Endothelial cell (in vitro differentiated cells): Measurements from ENCODE around the gene MTMR2. TPM values are rescaled to one million over a fixed set of nuclear protein-coding genes. Genes with fewer than 3 reads are reported as not detected.
A peak's percentile ranks its signal among the peaks of the same experiment; 100 is the strongest.

Source experiments
- DNase-seq: peaks from one replicate; pipeline ENCODE4 v3.0.0; 2021; ENCODE audit warnings: low spot score
- H3K27ac Mint-ChIP-seq: one replicate; pipeline ENCODE4 v1.8.0; 2021; ENCODE audit warnings: mixed read lengths, inconsistent platforms; ENCODE audit not compliant: unreplicated experiment
- H3K27me3 Mint-ChIP-seq: one replicate; pipeline ENCODE4 v1.8.0; 2021; ENCODE audit warnings: mild to moderate bottlenecking, moderate library complexity, mixed read lengths, inconsistent platforms; ENCODE audit not compliant: unreplicated experiment
- H3K36me3 Mint-ChIP-seq: one replicate; pipeline ENCODE4 v1.8.0; 2021; ENCODE audit warnings: mild to moderate bottlenecking, low read depth, mixed read lengths, inconsistent platforms; ENCODE audit not compliant: unreplicated experiment
- H3K4me1 Mint-ChIP-seq: one replicate; pipeline ENCODE4 v1.8.0; 2021; ENCODE audit warnings: mild to moderate bottlenecking, mixed read lengths, inconsistent platforms; ENCODE audit not compliant: unreplicated experiment
- H3K4me3 Mint-ChIP-seq: one replicate; pipeline ENCODE4 v1.8.0; 2021; ENCODE audit warnings: mild to moderate bottlenecking, mixed read lengths, inconsistent platforms; ENCODE audit not compliant: unreplicated experiment
- H3K9me3 Mint-ChIP-seq: one replicate; pipeline ENCODE4 v1.8.0; 2021; ENCODE audit warnings: mixed read lengths, inconsistent platforms; ENCODE audit not compliant: unreplicated experiment
- total RNA-seq: library from RNA; stranded (reverse); fragmentation: NEBNext Ultra II Directional; extraction: Animal tissue kit (Norgen Biotek cat#: 25700); gene quantifications from one replicate; pipeline ENCODE4 v1.2.1, GENCODE V29; 2021; ENCODE audit not compliant: unreplicated experiment
- TF ChIP-seq, protein P1 (sequence below): fragments of 200-600 bp; sonication (generic); IDR thresholded peaks from one replicate; pipeline ENCODE4 v1.5.0; 2021; ENCODE audit warnings: antibody characterized with exemption; ENCODE audit not compliant: unreplicated experiment

The MTMR2 gene
- total RNA-seq, 1 donor from 2014 or later: 65.0 TPM

DNA sequence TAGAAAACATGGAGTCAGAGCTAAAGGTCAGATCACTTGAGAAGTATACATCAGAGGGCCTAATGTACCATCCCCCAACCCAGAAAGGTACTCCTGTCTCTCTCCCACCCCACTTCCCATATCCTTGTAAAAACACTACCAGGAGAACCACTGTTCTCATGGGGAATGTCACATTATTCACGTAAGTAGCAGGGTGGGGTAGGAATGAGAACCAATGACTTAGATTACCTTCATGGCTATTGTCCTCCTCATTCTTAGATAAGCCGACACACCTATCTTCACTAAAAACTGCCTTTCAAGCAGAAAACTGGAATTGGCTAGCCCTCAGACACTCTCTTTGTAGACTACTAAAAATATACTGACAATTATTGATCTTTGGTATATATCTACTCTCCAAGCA is 70.0 kb downstream of the MTMR2 start:
- Mint-ChIP-seq H3K4me1 (no peaks in the 10 kb centered on the region), H3K36me3 (peaks cover 15% of the 10 kb centered on the region), H3K27ac (no peak overlapping the region), H3K9me3 (no peaks in the 10 kb centered on the region), H3K4me3 (no peak overlapping the region), H3K27me3 (no peaks in the 10 kb centered on the region)
- DNase-seq: no peak
- TF ChIP-seq, protein P1, sequence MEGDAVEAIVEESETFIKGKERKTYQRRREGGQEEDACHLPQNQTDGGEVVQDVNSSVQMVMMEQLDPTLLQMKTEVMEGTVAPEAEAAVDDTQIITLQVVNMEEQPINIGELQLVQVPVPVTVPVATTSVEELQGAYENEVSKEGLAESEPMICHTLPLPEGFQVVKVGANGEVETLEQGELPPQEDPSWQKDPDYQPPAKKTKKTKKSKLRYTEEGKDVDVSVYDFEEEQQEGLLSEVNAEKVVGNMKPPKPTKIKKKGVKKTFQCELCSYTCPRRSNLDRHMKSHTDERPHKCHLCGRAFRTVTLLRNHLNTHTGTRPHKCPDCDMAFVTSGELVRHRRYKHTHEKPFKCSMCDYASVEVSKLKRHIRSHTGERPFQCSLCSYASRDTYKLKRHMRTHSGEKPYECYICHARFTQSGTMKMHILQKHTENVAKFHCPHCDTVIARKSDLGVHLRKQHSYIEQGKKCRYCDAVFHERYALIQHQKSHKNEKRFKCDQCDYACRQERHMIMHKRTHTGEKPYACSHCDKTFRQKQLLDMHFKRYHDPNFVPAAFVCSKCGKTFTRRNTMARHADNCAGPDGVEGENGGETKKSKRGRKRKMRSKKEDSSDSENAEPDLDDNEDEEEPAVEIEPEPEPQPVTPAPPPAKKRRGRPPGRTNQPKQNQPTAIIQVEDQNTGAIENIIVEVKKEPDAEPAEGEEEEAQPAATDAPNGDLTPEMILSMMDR: no peak

DNA sequence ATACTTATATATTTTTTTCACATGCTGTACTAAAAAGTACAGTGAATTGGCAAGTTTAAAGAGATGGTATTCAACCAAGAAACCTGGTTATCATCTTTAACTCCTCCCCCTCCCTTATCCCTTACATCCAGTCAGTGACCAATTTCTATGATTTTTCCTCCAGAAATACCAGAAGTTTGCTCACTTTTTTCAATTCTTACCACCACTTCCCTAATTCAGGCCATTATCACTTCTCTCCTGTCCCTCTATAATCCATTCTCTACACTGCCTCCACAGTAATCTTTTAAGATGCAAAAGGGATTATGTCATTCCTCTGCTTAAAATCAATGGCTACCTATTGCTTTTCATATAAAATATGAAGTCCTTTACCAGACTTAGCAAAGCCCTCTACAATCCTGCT is 70.8 kb downstream of the MTMR2 start:
- Mint-ChIP-seq H3K9me3 (no peaks in the 10 kb centered on the region), H3K36me3 (peaks cover 12% of the 10 kb centered on the region), H3K27ac (no peak overlapping the region), H3K27me3 (no peaks in the 10 kb centered on the region), H3K4me3 (no peak overlapping the region), H3K4me1 (no peaks in the 10 kb centered on the region)
- TF ChIP-seq, protein P1: no peak
- DNase-seq: no peak

DNA sequence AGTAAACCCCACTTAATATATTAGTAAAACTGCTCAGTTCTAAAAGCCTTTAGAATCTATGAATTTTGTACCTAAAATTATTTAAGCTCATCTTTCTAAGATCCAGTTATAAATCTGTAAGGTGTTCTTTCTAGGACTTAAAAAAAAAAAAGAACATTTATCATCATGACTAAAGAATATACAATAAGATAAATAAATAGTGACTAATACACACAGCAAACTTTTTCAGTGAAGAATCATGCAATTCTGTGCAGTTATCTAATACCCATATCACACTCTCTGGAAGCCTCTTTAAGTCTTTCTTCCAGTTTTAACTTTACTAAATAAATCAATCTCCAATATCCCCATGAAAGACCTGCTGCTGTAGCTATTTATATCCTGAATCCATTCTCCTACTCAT is 73.8 kb downstream of the MTMR2 start:
- TF ChIP-seq, protein P1: no peak
- H3K36me3 Mint-ChIP-seq: peaks cover 12% of the 10 kb centered on the region
- H3K9me3 Mint-ChIP-seq: no peaks in the 10 kb centered on the region
- no peak for DNase-seq
- peak overlapping the region; percentile 22 for H3K27ac Mint-ChIP-seq
- H3K4me3 Mint-ChIP-seq: no peak overlapping the region
- no peaks in the 10 kb centered on the region for H3K4me1 Mint-ChIP-seq
- H3K27me3 Mint-ChIP-seq: no peaks in the 10 kb centered on the region

DNA sequence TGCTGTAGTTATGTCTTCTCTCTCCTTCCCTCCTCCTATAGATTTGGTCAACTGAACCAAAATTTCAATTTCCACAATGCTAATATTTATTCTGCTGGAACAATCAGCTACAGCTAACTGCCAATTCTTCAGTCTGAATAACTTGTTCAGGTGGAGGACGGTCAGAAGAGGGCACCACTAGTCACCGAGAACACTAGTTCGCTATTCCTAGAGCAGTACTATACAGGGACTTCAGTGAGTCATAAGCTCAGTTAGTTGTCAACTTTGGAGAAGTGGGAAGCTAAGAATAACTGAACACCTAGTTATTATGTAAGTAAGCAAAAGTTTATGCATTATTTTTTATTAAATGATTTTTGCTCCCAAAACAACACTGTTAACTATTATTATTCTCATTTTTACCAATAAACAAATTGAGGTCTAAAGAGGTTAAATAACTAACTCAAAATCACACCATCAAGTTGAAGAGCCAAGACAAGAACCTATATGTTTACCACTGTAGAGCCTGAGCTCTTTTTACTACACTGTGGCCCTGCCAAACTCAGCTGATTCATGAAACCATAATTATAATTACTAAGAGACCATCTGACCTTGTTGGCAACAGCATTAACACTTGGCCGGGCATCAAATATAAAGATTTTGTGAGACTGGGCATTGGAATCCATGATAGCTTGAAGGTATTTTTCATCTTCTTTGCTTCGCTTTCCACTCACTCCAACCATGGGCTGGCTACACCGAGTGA is 74.7 kb downstream of the MTMR2 start:
- TF ChIP-seq, protein P1: no peak

DNA sequence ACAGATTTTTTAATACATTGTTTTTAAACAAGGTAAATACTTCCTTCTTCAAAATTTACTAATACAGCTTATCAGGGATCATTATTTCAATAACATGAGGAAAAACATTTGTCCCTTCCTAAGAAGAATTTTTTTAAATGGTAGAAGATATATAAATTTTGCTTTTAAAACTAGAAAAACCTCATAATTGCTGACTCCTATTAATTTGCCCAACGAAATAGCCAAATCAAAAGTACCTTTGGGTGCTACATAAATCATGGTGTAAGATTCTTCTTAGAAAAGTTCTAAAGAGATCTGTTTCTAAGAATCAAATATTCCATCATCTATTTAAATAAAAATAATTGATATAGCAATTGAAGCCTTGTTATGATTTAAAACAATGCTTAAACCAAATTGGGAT is 78.7 kb downstream of the MTMR2 start:
- Mint-ChIP-seq H3K4me1 (no peaks in the 10 kb centered on the region), H3K27me3 (no peaks in the 10 kb centered on the region), H3K36me3 (peaks cover 6% of the 10 kb centered on the region), H3K4me3 (no peak overlapping the region), H3K9me3 (no peaks in the 10 kb centered on the region), H3K27ac (no peak overlapping the region)
- DNase-seq: no peak
- TF ChIP-seq, protein P1: no peak

More for the DNA sequence above, 74.7 kb downstream of the MTMR2 start:
- H3K36me3 Mint-ChIP-seq: peaks cover 12% of the 10 kb centered on the region
- no peak overlapping the region for H3K4me3 Mint-ChIP-seq
- H3K9me3 Mint-ChIP-seq: no peaks in the 10 kb centered on the region
- H3K27ac Mint-ChIP-seq: no peak overlapping the region
- H3K4me1 Mint-ChIP-seq: no peaks in the 10 kb centered on the region
- peak; percentile 53 for DNase-seq
- H3K27me3 Mint-ChIP-seq: no peaks in the 10 kb centered on the region
